ENCODE measurements around the gene FBLN2. TPM values are rescaled to one million over a fixed set of nuclear protein-coding genes. Genes with fewer than 3 reads are reported as not detected.

Gene FBLN2
- total RNA-seq, 2 donors from 2014 or later = not detected

GRCh38 chr3:13644341-13645117 is 95.6 kb downstream of the FBLN2 start:
- ATAC-seq = no peak
- no peaks in the 10 kb centered on the region for H3K9me3 Mint-ChIP-seq

GRCh38 chr3:13645801-13646637 is 97.1 kb downstream of the FBLN2 start:
- Mint-ChIP-seq H3K36me3 (no peaks in the 10 kb centered on the region), H3K27ac (no peak overlapping the region), H3K9me3 (no peaks in the 10 kb centered on the region)
- no peak for DNase-seq (ENCODE audit: low spot score in 2 of 2)
- no peak for ATAC-seq

More at GRCh38 chr3:13644341-13645117, 95.6 kb downstream of the FBLN2 start:
- Mint-ChIP-seq H3K36me3 (no peaks in the 10 kb centered on the region), H3K27ac (no peak overlapping the region)
- no peak for DNase-seq (ENCODE audit: low spot score in 2 of 2)

- Mint-ChIP-seq H3K9me3 (no peaks in the 10 kb centered on the region), H3K36me3 (no peaks in the 10 kb centered on the region), H3K27ac (no peak overlapping the region)
- DNase-seq (ENCODE audit: low spot score in 2 of 2) (no peak), ATAC-seq (peak in 1 of 2 donors; percentile 31)
Measured at GRCh38 chr3:13647298-13648059, 98.6 kb downstream of the FBLN2 start.

- ATAC-seq (peak; percentile 59 to 68), DNase-seq (ENCODE audit: low spot score in 2 of 2) (peak; percentile 75 to 86)
- Mint-ChIP-seq H3K36me3 (no peaks in the 10 kb centered on the region), H3K9me3 (no peaks in the 10 kb centered on the region), H3K27ac (no peak overlapping the region)
Measured at GRCh38 chr3:13648060-13649001, 99.4 kb downstream of the FBLN2 start.

GRCh38 chr3:13650210-13651056 is 101.5 kb downstream of the FBLN2 start:
- ATAC-seq (peak; percentile 75 to 77), DNase-seq (ENCODE audit: low spot score in 2 of 2) (peak; percentile 81 to 88)

GRCh38 chr3:13651057-13651400 is 102.1 kb downstream of the FBLN2 start:
- no peaks in the 10 kb centered on the region for H3K36me3 Mint-ChIP-seq
- DNase-seq (ENCODE audit: low spot score in 2 of 2) (no peak), ATAC-seq (no peak)
- H3K27ac Mint-ChIP-seq = no peak overlapping the region
- H3K9me3 Mint-ChIP-seq = no peaks in the 10 kb centered on the region

More at GRCh38 chr3:13650210-13651056, 101.5 kb downstream of the FBLN2 start:
- Mint-ChIP-seq H3K36me3 (no peaks in the 10 kb centered on the region), H3K9me3 (no peaks in the 10 kb centered on the region), H3K27ac (no peak overlapping the region)

GRCh38 chr3:13651775-13652428 is 103.0 kb downstream of the FBLN2 start:
- ATAC-seq (no peak), DNase-seq (ENCODE audit: low spot score in 2 of 2) (no peak)
- Mint-ChIP-seq H3K27ac (no peak overlapping the region), H3K9me3 (no peaks in the 10 kb centered on the region), H3K36me3 (no peaks in the 10 kb centered on the region)

- H3K36me3 Mint-ChIP-seq = no peaks in the 10 kb centered on the region
- no peaks in the 10 kb centered on the region for H3K9me3 Mint-ChIP-seq
- H3K27ac Mint-ChIP-seq = no peak overlapping the region
- ATAC-seq (no peak), DNase-seq (ENCODE audit: low spot score in 2 of 2) (no peak)
Measured at GRCh38 chr3:13652728-13653127, 103.8 kb downstream of the FBLN2 start.

- DNase-seq (ENCODE audit: low spot score in 2 of 2) = no peak
- no peaks in the 10 kb centered on the region for H3K9me3 Mint-ChIP-seq
- no peak overlapping the region for H3K27ac Mint-ChIP-seq
- H3K36me3 Mint-ChIP-seq = no peaks in the 10 kb centered on the region
- ATAC-seq = peak in 1 of 2 donors; percentile 22
Measured at GRCh38 chr3:13653631-13654279, 104.8 kb downstream of the FBLN2 start.

GRCh38 chr3:13654330-13655060 is 105.6 kb downstream of the FBLN2 start:
- ATAC-seq (peak in 1 of 2 donors; percentile 30), DNase-seq (ENCODE audit: low spot score in 2 of 2) (no peak)
- H3K36me3 Mint-ChIP-seq = no peaks in the 10 kb centered on the region
- H3K27ac Mint-ChIP-seq = no peak overlapping the region
- no peaks in the 10 kb centered on the region for H3K9me3 Mint-ChIP-seq

- Mint-ChIP-seq H3K27ac (peak overlapping the region in 1 of 2 donors; percentile 49), H3K9me3 (no peaks in the 10 kb centered on the region), H3K36me3 (no peaks in the 10 kb centered on the region)
- peak in 1 of 2 donors; percentile 70 for DNase-seq (ENCODE audit: low spot score in 2 of 2)
- peak; percentile 43 to 57 for ATAC-seq
Measured at GRCh38 chr3:13655061-13655913, 106.4 kb downstream of the FBLN2 start.

GRCh38 chr3:13656584-13657301 is 107.8 kb downstream of the FBLN2 start:
- ATAC-seq (no peak), DNase-seq (ENCODE audit: low spot score in 2 of 2) (no peak)
- Mint-ChIP-seq H3K36me3 (no peaks in the 10 kb centered on the region), H3K9me3 (no peaks in the 10 kb centered on the region), H3K27ac (no peak overlapping the region)
